Brain microvascular endothelial cell (primary cell): ENCODE data around the gene ETF1.

Source experiments
- DNase-seq: peaks from one replicate; pipeline ENCODE4 v3.0.0-alpha.2; 2020
- H3K27ac ChIP-seq: fragments of 250-450 bp; sonication (Bioruptor Pico); 2 replicates; pipeline ENCODE4 v1.5.1; 2020; ENCODE audit warnings: mild to moderate bottlenecking, moderate library complexity
- H3K27me3 ChIP-seq: fragments of 250-450 bp; sonication (Bioruptor Pico); replicated peaks from 2 replicates; pipeline ENCODE4 v1.5.1; 2020; ENCODE audit warnings: mild to moderate bottlenecking
- H3K36me3 ChIP-seq: fragments of 250-450 bp; sonication (Bioruptor Pico); replicated peaks from 2 replicates; pipeline ENCODE4 v1.5.1; 2020; ENCODE audit warnings: mild to moderate bottlenecking
- H3K4me3 ChIP-seq: 2 replicates; pipeline ENCODE4 v1.5.1; 2011; ENCODE audit warnings: low read depth, mild to moderate bottlenecking, control low read depth, low read length, moderate library complexity
- in situ Hi-C: cut with HindIII; loops from 2 replicates; pipeline ENCODE4 v1.10.0; 2017; ENCODE audit warnings: low sequenced_read_pairs, low pct_ligation_motif_present
- TF ChIP-seq, protein P1 (sequence below): IDR thresholded peaks from 2 replicates; pipeline ENCODE4 v1.5.1; 2011; ENCODE audit warnings: low read depth, mild to moderate bottlenecking, moderate library complexity, low read length, control low read depth, inconsistent platforms; ENCODE audit errors: missing control alignments

ETF1 gene

DNA sequence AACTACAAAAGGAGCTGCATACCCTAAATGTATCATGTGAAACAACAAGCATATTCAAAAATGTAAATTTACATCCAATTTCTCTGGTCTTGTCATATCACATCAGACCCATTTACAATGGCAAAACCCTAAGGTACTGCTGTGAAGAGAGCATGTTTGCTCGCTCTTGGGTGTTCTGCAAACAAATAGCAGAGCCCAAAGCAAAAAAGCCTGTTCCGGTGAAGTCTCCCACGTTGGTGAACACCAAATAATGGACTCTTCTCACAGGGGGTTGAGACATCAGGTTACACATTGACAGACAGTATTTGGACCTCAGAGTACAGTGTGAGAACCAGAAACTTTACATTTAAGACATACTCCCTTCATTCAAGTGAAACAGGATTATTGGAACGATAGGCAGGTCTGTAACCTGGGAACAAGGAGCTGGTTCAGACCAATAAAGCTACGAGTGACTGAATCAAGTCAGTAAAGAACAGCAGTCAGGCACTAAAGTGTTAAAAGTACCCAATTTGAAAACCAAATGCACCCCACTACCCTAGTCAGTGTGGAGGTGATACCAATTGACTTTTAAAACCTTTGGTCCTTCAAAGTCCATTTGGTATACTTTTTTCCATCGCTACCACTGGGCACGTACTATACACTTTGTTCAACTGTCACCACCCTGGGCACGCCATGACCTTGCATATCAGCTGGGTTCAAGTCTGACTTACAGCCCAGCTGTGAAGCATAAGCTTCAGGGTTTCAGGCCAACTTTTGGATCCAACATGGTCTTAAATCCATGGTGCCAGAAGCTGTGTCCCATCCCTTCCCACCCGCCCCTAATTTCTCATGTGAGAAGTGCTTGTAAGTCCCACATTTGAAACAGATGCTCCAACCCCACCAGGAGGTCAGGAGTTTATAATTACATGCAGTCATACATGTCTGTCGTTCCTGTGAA lies 36.4 kb downstream of the ETF1 start:
- in situ Hi-C loops: no loop called here
- TF ChIP-seq, protein P1, sequence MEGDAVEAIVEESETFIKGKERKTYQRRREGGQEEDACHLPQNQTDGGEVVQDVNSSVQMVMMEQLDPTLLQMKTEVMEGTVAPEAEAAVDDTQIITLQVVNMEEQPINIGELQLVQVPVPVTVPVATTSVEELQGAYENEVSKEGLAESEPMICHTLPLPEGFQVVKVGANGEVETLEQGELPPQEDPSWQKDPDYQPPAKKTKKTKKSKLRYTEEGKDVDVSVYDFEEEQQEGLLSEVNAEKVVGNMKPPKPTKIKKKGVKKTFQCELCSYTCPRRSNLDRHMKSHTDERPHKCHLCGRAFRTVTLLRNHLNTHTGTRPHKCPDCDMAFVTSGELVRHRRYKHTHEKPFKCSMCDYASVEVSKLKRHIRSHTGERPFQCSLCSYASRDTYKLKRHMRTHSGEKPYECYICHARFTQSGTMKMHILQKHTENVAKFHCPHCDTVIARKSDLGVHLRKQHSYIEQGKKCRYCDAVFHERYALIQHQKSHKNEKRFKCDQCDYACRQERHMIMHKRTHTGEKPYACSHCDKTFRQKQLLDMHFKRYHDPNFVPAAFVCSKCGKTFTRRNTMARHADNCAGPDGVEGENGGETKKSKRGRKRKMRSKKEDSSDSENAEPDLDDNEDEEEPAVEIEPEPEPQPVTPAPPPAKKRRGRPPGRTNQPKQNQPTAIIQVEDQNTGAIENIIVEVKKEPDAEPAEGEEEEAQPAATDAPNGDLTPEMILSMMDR: no peak
- Histone ChIP-seq H3K4me3 (no peak overlapping the region), H3K36me3 (peaks cover 45% of the 10 kb centered on the region), H3K27me3 (no peaks in the 10 kb centered on the region), H3K27ac (no peak overlapping the region)
- no peak for DNase-seq

DNA sequence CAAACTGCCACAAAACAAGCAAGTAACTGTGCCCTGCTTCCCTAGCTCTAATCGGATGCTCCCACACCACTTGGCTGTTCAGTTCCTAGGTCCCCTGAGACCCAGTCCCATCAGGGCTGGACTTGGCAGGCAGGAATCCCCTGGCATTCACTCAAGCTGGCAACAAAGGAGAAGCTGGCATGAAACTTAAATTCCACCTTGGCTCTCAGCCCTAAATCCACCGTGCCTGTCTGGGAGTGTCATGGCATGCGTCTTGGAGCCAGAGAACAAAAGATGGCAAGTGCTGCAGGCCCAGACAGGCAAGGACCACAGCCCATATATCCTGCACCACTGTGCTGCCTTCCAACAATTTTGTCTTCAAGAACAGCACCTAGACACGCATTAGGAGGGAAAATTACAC lies 38.2 kb downstream of the ETF1 start:
- H3K27ac ChIP-seq: no peak overlapping the region
- no peak overlapping the region for H3K4me3 ChIP-seq
- DNase-seq: no peak
- H3K36me3 ChIP-seq: peaks cover 34% of the 10 kb centered on the region
- in situ Hi-C loops: no loop called here
- TF ChIP-seq, protein P1: no peak
- no peaks in the 10 kb centered on the region for H3K27me3 ChIP-seq

DNA sequence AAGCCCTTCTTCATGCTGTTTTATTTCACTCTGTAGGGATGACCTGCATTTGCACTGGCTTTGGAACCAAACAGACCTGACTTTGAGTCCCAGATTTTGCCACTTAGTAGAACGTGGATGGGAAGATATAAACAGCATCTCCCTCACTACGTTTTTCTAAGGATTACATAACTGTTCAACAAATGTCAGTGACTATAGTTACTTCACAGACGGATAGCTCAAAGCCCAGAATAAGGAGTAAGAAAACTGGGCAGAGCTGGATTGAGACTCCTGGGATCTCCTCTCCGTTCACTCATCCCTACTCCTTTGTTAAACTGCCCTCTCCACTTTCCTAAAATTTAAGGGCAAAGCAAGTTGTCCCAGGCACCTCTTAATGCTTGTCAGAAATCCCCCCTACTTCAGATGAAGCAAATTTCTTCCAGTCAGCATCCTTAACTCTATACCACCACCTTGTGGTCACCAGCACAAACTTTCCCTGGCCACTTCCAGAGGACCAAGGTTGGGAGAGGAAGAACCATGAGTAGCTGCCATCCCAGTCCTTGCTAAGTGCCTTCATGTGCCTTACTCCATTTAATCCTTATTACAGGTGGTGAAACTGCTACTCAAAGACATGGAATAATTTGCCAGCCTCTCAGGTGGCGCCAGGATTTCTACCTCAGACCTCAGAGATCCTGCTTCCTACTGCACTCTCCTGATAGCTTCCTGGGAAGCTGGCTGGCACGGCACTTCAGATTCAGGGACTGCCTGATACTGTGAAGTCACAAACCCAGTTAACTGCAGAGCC lies 39.4 kb downstream of the ETF1 start:
- TF ChIP-seq, protein P1: peak; percentile 83
- H3K4me3 ChIP-seq: no peak overlapping the region
- peak; percentile 33 for DNase-seq
- peaks cover 25% of the 10 kb centered on the region for H3K36me3 ChIP-seq
- in situ Hi-C loops: no loop called here
- no peak overlapping the region for H3K27ac ChIP-seq
- no peaks in the 10 kb centered on the region for H3K27me3 ChIP-seq

DNA sequence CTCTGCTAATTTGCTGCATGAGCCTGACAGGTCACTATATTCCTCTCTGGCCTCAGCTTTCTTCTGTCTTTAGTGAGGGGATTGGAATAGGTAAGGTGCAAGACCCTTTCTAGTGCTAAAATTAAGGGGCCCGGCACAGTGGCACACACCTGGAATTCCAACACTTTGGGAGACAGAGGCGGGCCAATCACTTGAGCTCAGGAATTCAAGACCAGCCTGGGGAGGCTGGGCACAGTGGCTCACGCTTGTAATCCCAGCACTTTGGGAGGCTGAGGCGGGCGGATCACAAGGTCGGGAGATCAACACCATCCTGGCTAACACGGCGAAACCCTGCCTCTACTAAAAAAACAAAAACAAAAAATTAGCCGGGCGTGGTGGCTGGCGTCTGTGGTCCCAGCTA lies 40.5 kb downstream of the ETF1 start:
- no peaks in the 10 kb centered on the region for H3K27me3 ChIP-seq
- no peak overlapping the region for H3K4me3 ChIP-seq
- no peak overlapping the region for H3K27ac ChIP-seq
- DNase-seq: no peak
- TF ChIP-seq, protein P1: no peak
- in situ Hi-C loops: no loop called here
- peaks cover 14% of the 10 kb centered on the region for H3K36me3 ChIP-seq

DNA sequence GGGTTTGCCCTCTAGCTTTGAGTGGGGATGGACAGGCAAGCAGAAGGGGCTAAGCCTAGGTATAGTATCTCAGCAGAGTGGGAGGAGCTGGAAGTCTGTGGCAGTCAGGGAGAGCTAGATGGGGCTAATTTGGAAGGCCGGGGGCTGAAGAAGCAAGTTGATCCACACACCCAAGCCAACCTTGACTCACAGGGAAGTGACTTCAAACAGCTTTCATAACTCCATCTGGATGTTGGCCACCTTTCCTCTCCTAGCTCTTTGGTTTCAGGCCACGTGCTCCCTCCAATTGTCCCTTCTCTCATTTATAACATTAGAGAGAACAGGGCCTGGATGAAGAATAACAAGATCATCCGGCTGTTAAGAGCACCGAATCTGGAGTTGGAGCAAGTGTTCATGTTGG lies 40.9 kb downstream of the ETF1 start:
- TF ChIP-seq, protein P1: no peak
- H3K27ac ChIP-seq: no peak overlapping the region
- no peak for DNase-seq
- H3K27me3 ChIP-seq: no peaks in the 10 kb centered on the region
- H3K36me3 ChIP-seq: peaks cover 10% of the 10 kb centered on the region
- H3K4me3 ChIP-seq: no peak overlapping the region
- in situ Hi-C loops: no loop called here
